GM12878 (cell line): Measurements from ENCODE around the gene DLGAP3.

Experiments
- RFX5 ChIP-seq: IDR thresholded peaks from 2 replicates; pipeline ENCODE4 v1.6.1; 2011; ENCODE audit warnings: low read depth, low read length, improper control_type of control experiment
- TF ChIP-seq, protein P1 (sequence below): fragments of 450-650 bp; formaldehyde crosslinking; IDR thresholded peaks from 2 replicates; pipeline ENCODE4 v1.5.0; 2022; ENCODE audit warnings: mild to moderate bottlenecking, missing genetic modification characterization
- TF ChIP-seq, protein P2 (sequence below): IDR thresholded peaks from 2 replicates; pipeline ENCODE4 v1.6.1; 2011; ENCODE audit warnings: borderline replicate concordance, low read depth, mild to moderate bottlenecking, moderate library complexity, mixed read lengths, low read length; ENCODE audit not compliant: insufficient read depth; ENCODE audit errors: extremely low read length

DNA sequence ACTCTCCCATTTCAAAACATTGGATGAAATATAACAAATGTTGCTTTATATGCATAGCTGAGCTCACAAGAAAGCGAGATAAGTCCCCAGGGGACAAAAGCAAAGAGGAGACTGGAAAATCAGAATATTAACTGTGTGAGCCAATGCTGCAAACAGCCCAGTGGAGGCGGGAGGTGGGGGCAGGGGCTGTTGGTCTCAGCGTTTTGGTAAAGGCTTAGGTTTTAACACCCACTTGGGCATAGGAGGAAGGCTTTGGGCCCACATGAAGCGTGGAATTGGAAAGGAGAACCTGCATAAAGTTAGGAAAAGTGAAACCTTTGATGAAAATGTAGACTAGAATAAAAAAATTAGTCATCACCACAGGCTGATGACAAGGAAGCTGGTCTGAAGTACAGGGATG is 39.7 kb downstream of the DLGAP3 start:
- TF ChIP-seq RFX5 = no peak
- TF ChIP-seq, protein P1, sequence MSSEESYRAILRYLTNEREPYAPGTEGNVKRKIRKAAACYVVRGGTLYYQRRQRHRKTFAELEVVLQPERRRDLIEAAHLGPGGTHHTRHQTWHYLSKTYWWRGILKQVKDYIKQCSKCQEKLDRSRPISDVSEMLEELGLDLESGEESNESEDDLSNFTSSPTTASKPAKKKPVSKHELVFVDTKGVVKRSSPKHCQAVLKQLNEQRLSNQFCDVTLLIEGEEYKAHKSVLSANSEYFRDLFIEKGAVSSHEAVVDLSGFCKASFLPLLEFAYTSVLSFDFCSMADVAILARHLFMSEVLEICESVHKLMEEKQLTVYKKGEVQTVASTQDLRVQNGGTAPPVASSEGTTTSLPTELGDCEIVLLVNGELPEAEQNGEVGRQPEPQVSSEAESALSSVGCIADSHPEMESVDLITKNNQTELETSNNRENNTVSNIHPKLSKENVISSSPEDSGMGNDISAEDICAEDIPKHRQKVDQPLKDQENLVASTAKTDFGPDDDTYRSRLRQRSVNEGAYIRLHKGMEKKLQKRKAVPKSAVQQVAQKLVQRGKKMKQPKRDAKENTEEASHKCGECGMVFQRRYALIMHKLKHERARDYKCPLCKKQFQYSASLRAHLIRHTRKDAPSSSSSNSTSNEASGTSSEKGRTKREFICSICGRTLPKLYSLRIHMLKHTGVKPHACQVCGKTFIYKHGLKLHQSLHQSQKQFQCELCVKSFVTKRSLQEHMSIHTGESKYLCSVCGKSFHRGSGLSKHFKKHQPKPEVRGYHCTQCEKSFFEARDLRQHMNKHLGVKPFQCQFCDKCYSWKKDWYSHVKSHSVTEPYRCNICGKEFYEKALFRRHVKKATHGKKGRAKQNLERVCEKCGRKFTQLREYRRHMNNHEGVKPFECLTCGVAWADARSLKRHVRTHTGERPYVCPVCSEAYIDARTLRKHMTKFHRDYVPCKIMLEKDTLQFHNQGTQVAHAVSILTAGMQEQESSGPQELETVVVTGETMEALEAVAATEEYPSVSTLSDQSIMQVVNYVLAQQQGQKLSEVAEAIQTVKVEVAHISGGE (CRISPR knock-in tag) = no peak
- TF ChIP-seq, protein P2, sequence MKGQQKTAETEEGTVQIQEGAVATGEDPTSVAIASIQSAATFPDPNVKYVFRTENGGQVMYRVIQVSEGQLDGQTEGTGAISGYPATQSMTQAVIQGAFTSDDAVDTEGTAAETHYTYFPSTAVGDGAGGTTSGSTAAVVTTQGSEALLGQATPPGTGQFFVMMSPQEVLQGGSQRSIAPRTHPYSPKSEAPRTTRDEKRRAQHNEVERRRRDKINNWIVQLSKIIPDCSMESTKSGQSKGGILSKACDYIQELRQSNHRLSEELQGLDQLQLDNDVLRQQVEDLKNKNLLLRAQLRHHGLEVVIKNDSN = no peak
